HepG2 (cell line): ENCODE results near the gene SLC15A3. TPM values are rescaled to one million over a fixed set of nuclear protein-coding genes. Genes with fewer than 3 reads are reported as not detected.
A peak's percentile ranks its signal among the peaks of the same experiment; 100 is the strongest.

Experiments
- ATF2 ChIP-seq: sonication (generic); formaldehyde crosslinking; IDR thresholded peaks from 2 replicates; pipeline ENCODE4 v1.4.0; 2020; ENCODE audit warnings: missing genetic modification reagents
- BHLHE40 ChIP-seq: IDR thresholded peaks from 2 replicates; pipeline ENCODE4 v1.6.1; 2011; ENCODE audit warnings: low read length, improper control_type of control experiment
- FOXK1 ChIP-seq: sonication (generic); formaldehyde crosslinking; IDR thresholded peaks from 2 replicates; pipeline ENCODE4 v1.4.0; 2020; ENCODE audit warnings: low read depth, missing genetic modification reagents, borderline replicate concordance
- HMGA1 ChIP-seq: sonication (generic); formaldehyde crosslinking; conservative IDR thresholded peaks from 2 replicates; pipeline ENCODE4 v1.4.0; 2020; ENCODE audit warnings: missing genetic modification reagents
- MEF2D ChIP-seq: sonication (generic); formaldehyde crosslinking; IDR thresholded peaks from 2 replicates; pipeline ENCODE4 v1.5.1; 2020; ENCODE audit warnings: mild to moderate bottlenecking, missing genetic modification reagents
- PAWR ChIP-seq: sonication (generic); formaldehyde crosslinking; IDR thresholded peaks from 2 replicates; pipeline ENCODE4 v1.4.0; 2020; ENCODE audit warnings: missing genetic modification reagents, mild to moderate bottlenecking, borderline replicate concordance
- PAX8 ChIP-seq: sonication (generic); formaldehyde crosslinking; IDR thresholded peaks from 2 replicates; pipeline ENCODE4 v1.8.0; 2022; ENCODE audit warnings: mild to moderate bottlenecking, missing genetic modification reagents, borderline replicate concordance
- PAXIP1 ChIP-seq: sonication (generic); formaldehyde crosslinking; conservative IDR thresholded peaks from 2 replicates; pipeline ENCODE4 v1.4.0; 2020; ENCODE audit warnings: mild to moderate bottlenecking, missing genetic modification reagents, moderate library complexity
- POGZ ChIP-seq: sonication (generic); formaldehyde crosslinking; IDR thresholded peaks from 2 replicates; pipeline ENCODE4 v1.4.0; 2020; ENCODE audit warnings: mild to moderate bottlenecking, missing genetic modification reagents
- SRSF9 ChIP-seq: fragments of 200-400 bp; formaldehyde crosslinking; IDR thresholded peaks from 2 replicates; pipeline ENCODE4 v1.6.1; 2018; ENCODE audit warnings: borderline replicate concordance, mild to moderate bottlenecking, low read depth, low read length; ENCODE audit not compliant: insufficient read depth, poor library complexity, severe bottlenecking
- ZBTB38 ChIP-seq: sonication (generic); formaldehyde crosslinking; IDR thresholded peaks from 2 replicates; pipeline ENCODE4 v1.5.1; 2020; ENCODE audit warnings: mild to moderate bottlenecking, missing genetic modification reagents
- ZBTB7A ChIP-seq: sonication (generic); formaldehyde crosslinking; IDR thresholded peaks from 2 replicates; pipeline ENCODE4 v1.8.0; 2022; ENCODE audit warnings: mild to moderate bottlenecking, missing genetic modification reagents
- ZFP41 ChIP-seq: sonication (generic); formaldehyde crosslinking; IDR thresholded peaks from 2 replicates; pipeline ENCODE4 v1.4.0; 2020; ENCODE audit warnings: mild to moderate bottlenecking, missing genetic modification reagents, borderline replicate concordance
- ZNF556 ChIP-seq: sonication (generic); formaldehyde crosslinking; IDR thresholded peaks from 2 replicates; pipeline ENCODE4 v1.4.0; 2020; ENCODE audit warnings: mild to moderate bottlenecking, missing genetic modification reagents, borderline replicate concordance
- ZNF615 ChIP-seq: sonication (generic); formaldehyde crosslinking; IDR thresholded peaks from 2 replicates; pipeline ENCODE4 v1.5.0; 2020; ENCODE audit warnings: mild to moderate bottlenecking, missing genetic modification reagents, borderline replicate concordance
- ZSCAN25 ChIP-seq: sonication (generic); formaldehyde crosslinking; IDR thresholded peaks from 2 replicates; pipeline ENCODE4 v1.8.0; 2022; ENCODE audit warnings: mild to moderate bottlenecking, missing genetic modification reagents
- polyA plus RNA-seq, 8 experiments: library from polyadenylated mRNA; depleted of rRNA in 3 of 8; stranded (reverse) in 7 of 8; unstranded in 1 of 8; fragments of >200 nt; fragmentation: Illumina TruSeq in 4 of 8; extraction: Trizol in 4 of 8; gene quantifications; 2 replicates each; pipeline versions ENCODE4 v1.2.1 to v1.2.3, GENCODE V29; 2011 to 2016; ENCODE audit warnings: low read depth in 4 of 8, missing spikeins in 1 of 8, mixed read lengths in 1 of 8; ENCODE audit not compliant: insufficient read depth in 1 of 8
- total RNA-seq, 5 experiments: library from RNA; depleted of rRNA; stranded (reverse); fragments of >200 nt; fragmentation: Illumina TruSeq; extraction: Trizol; gene quantifications; 2 replicates each; pipeline ENCODE4 v1.2.3, GENCODE V29; 2016; ENCODE audit warnings: low read depth in 1 of 5
- TF ChIP-seq, protein P1 (sequence below): sonication (generic); formaldehyde crosslinking; IDR thresholded peaks from 2 replicates; pipeline ENCODE4 v1.8.0; 2023; ENCODE audit warnings: mild to moderate bottlenecking, missing genetic modification reagents
- TF ChIP-seq, protein P2 (sequence below): sonication (generic); formaldehyde crosslinking; IDR thresholded peaks from 2 replicates; pipeline ENCODE4 v1.5.1; 2020; ENCODE audit warnings: mild to moderate bottlenecking, missing genetic modification reagents, moderate library complexity

The SLC15A3 gene
- total and polyA plus RNA-seq, 2 of the 13 experiments (the other 11 are each of a cell fraction or from before 2014, with no cell fraction given): 0.45 to 0.77 TPM

DNA sequence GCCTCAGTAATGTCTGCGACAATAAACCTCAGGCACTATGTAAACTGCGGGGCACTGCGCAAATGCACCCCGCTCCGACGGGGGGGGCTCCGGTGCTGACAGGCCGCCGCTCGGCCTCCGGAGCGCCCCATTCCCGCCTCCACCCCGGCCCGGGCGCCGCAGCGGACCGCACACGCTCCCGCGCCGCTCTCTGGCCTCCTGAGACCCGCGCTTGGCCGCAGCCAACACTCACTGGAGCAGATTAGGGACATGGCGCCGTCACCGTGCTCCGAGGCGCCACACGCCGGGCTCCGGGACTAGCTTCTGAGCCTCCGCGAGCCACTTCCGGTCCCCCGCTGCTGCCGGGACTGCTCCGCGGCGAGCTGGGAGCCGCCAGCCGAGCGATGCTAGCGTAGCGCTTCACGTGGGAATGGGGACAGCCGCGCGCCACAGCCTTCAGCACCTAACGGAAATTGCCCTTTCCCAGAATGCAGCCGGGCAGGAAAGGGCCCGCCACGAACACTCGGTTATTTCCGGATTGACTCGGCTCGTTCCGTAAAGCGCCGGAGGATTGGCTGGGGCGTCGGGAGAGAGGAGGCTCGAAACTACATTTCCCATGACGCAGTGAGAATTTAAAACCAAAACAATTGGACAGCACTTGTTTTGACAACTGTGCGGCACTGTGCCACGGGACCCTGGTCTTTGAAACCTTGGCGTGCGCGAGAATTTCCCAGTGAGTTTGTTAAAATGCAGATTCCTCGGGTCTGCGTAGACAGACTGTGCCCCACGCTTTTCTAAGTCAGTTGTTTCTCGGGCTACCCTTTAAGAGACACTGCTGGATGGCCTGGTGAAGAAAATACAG, 45.6 kb downstream of the SLC15A3 start, which contains the start of gene PRPF19 (continued):
- TF ChIP-seq PAXIP1 (peak; percentile 49; the same call in 1 of the 2 replicates), FOXK1 (CRISPR knock-in tag) (peak; percentile 84), SRSF9 (no peak), MEF2D (no peak; the same call in 1 of the 2 replicates), ZNF615 (CRISPR knock-in tag) (no peak), ATF2 (CRISPR knock-in tag) (peak; percentile 61; the same call in 1 of the 2 replicates), BHLHE40 (no peak), HMGA1 (CRISPR knock-in tag) (no peak), ZBTB7A (CRISPR knock-in tag) (no peak), ZNF556 (peak; percentile 54; the same call in 1 of the 2 replicates), PAX8 (CRISPR knock-in tag) (no peak), ZFP41 (no peak), PAWR (no peak), POGZ (CRISPR knock-in tag) (no peak), ZSCAN25 (CRISPR knock-in tag) (peak; percentile 65; the same call in 1 of the 2 replicates), ZBTB38 (CRISPR knock-in tag) (0 out of 2 replicates have a peak, but pooled peaks have one; percentile 40)
- TF ChIP-seq, protein P1, sequence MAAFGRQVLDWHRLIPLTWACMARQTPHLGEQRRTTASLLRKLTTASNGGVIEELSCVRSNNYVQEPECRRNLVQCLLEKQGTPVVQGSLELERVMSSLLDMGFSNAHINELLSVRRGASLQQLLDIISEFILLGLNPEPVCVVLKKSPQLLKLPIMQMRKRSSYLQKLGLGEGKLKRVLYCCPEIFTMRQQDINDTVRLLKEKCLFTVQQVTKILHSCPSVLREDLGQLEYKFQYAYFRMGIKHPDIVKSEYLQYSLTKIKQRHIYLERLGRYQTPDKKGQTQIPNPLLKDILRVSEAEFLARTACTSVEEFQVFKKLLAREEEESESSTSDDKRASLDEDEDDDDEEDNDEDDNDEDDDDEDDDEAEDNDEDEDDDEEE (CRISPR knock-in tag): 0 out of 2 replicates have a peak, but pooled peaks have one; percentile 25
- TF ChIP-seq, protein P2, sequence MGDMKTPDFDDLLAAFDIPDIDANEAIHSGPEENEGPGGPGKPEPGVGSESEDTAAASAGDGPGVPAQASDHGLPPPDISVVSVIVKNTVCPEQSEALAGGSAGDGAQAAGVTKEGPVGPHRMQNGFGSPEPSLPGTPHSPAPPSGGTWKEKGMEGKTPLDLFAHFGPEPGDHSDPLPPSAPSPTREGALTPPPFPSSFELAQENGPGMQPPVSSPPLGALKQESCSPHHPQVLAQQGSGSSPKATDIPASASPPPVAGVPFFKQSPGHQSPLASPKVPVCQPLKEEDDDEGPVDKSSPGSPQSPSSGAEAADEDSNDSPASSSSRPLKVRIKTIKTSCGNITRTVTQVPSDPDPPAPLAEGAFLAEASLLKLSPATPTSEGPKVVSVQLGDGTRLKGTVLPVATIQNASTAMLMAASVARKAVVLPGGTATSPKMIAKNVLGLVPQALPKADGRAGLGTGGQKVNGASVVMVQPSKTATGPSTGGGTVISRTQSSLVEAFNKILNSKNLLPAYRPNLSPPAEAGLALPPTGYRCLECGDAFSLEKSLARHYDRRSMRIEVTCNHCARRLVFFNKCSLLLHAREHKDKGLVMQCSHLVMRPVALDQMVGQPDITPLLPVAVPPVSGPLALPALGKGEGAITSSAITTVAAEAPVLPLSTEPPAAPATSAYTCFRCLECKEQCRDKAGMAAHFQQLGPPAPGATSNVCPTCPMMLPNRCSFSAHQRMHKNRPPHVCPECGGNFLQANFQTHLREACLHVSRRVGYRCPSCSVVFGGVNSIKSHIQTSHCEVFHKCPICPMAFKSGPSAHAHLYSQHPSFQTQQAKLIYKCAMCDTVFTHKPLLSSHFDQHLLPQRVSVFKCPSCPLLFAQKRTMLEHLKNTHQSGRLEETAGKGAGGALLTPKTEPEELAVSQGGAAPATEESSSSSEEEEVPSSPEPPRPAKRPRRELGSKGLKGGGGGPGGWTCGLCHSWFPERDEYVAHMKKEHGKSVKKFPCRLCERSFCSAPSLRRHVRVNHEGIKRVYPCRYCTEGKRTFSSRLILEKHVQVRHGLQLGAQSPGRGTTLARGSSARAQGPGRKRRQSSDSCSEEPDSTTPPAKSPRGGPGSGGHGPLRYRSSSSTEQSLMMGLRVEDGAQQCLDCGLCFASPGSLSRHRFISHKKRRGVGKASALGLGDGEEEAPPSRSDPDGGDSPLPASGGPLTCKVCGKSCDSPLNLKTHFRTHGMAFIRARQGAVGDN: peak; percentile 96
